Osteocyte (in vitro differentiated cells): ENCODE data around the gene RGS3. TPM values are rescaled to one million over a fixed set of nuclear protein-coding genes. Genes with fewer than 3 reads are reported as not detected.

Experiments used
- DNase-seq: peaks from one replicate; pipeline ENCODE4 v3.0.0; 2021; ENCODE audit warnings: mixed read lengths; ENCODE audit not compliant: unreplicated experiment; ENCODE audit errors: extremely low spot score
- H3K27ac Mint-ChIP-seq: one replicate; pipeline ENCODE4 v1.8.0; 2021; ENCODE audit warnings: mild to moderate bottlenecking, mixed read lengths; ENCODE audit not compliant: unreplicated experiment
- H3K27me3 Mint-ChIP-seq: one replicate; pipeline ENCODE4 v1.8.0; 2021; ENCODE audit warnings: mixed read lengths; ENCODE audit not compliant: unreplicated experiment
- H3K36me3 Mint-ChIP-seq: one replicate; pipeline ENCODE4 v1.8.0; 2021; ENCODE audit warnings: mixed read lengths; ENCODE audit not compliant: unreplicated experiment
- H3K4me1 Mint-ChIP-seq: one replicate; pipeline ENCODE4 v1.8.0; 2021; ENCODE audit warnings: mixed read lengths; ENCODE audit not compliant: unreplicated experiment
- H3K4me3 Mint-ChIP-seq: one replicate; pipeline ENCODE4 v1.8.0; 2021; ENCODE audit warnings: mild to moderate bottlenecking, moderate library complexity, mixed read lengths; ENCODE audit not compliant: unreplicated experiment
- H3K9me3 Mint-ChIP-seq: one replicate; pipeline ENCODE4 v1.8.0; 2021; ENCODE audit warnings: mixed read lengths; ENCODE audit not compliant: unreplicated experiment
- CTCF ChIP-seq: fragments of 200-600 bp; sonication (generic); IDR thresholded peaks from 2 replicates; pipeline ENCODE4 v1.5.0; 2021; ENCODE audit warnings: antibody characterized with exemption, mild to moderate bottlenecking, moderate library complexity
- total RNA-seq: library from RNA; stranded (reverse); gene quantifications from 2 replicates; pipeline ENCODE4 v1.2.1, GENCODE V29; 2021

Gene RGS3
- total RNA-seq, 1 donor from 2014 or later, result 67.8 TPM

- Mint-ChIP-seq H3K27me3 (no peaks in the 10 kb centered on the region), H3K4me1 (peaks cover 24% of the 10 kb centered on the region), H3K27ac (no peak overlapping the region), H3K9me3 (no peaks in the 10 kb centered on the region), H3K4me3 (no peak overlapping the region), H3K36me3 (no peaks in the 10 kb centered on the region)
- TF ChIP-seq CTCF, result no peak
- no peak for DNase-seq
Measured at GRCh38 chr9:113528811-113529210, 65.3 kb downstream of the RGS3 start.

- Mint-ChIP-seq H3K27me3 (no peaks in the 10 kb centered on the region), H3K4me1 (peaks cover 19% of the 10 kb centered on the region), H3K36me3 (no peaks in the 10 kb centered on the region), H3K27ac (no peak overlapping the region), H3K4me3 (no peak overlapping the region), H3K9me3 (no peaks in the 10 kb centered on the region)
- DNase-seq, result no peak
- TF ChIP-seq CTCF, result no peak
Measured at GRCh38 chr9:113529336-113530009, 65.9 kb downstream of the RGS3 start.

GRCh38 chr9:113530022-113530635 is 66.6 kb downstream of the RGS3 start:
- H3K36me3 Mint-ChIP-seq, result no peaks in the 10 kb centered on the region

GRCh38 chr9:113530942-113531341 is 67.4 kb downstream of the RGS3 start:
- no peak for DNase-seq
- H3K36me3 Mint-ChIP-seq, result no peaks in the 10 kb centered on the region
- no peaks in the 10 kb centered on the region for H3K27me3 Mint-ChIP-seq
- H3K27ac Mint-ChIP-seq, result no peak overlapping the region
- no peaks in the 10 kb centered on the region for H3K9me3 Mint-ChIP-seq
- H3K4me1 Mint-ChIP-seq, result peaks cover 8% of the 10 kb centered on the region
- no peak for TF ChIP-seq CTCF
- H3K4me3 Mint-ChIP-seq, result no peak overlapping the region

More at GRCh38 chr9:113530022-113530635, 66.6 kb downstream of the RGS3 start:
- DNase-seq, result no peak
- Mint-ChIP-seq H3K27me3 (no peaks in the 10 kb centered on the region), H3K9me3 (no peaks in the 10 kb centered on the region), H3K4me1 (peaks cover 13% of the 10 kb centered on the region), H3K4me3 (no peak overlapping the region), H3K27ac (no peak overlapping the region)
- no peak for TF ChIP-seq CTCF

- H3K27me3 Mint-ChIP-seq, result no peaks in the 10 kb centered on the region
- no peak overlapping the region for H3K27ac Mint-ChIP-seq
- DNase-seq, result no peak
- no peak for TF ChIP-seq CTCF
- H3K9me3 Mint-ChIP-seq, result no peaks in the 10 kb centered on the region
- peaks cover 7% of the 10 kb centered on the region for H3K4me1 Mint-ChIP-seq
- no peak overlapping the region for H3K4me3 Mint-ChIP-seq
- no peaks in the 10 kb centered on the region for H3K36me3 Mint-ChIP-seq
Measured at GRCh38 chr9:113531919-113532808, 68.6 kb downstream of the RGS3 start.
